ENCODE measurements around the gene THSD1.
A peak's percentile ranks its signal among the peaks of the same experiment; 100 is the strongest.

The THSD1 gene

GRCh38 chr13:52405767-52406494, at the start of gene THSD1:
Gene THSD1 (minus strand): TSS chr13:52406172. CDS start chr13:52402600, 3,572 bp downstream.
- Mint-ChIP-seq H3K36me3 (ENCODE audit: low read depth) (peaks cover 6% of the 10 kb centered on the region), H3K4me3 (peak within 1 kb of the TSS; percentile 74), H3K4me1 (ENCODE audit: low read depth) (peaks cover 11% of the 10 kb centered on the region), H3K27me3 (ENCODE audit: low read depth) (peaks cover 26% of the 10 kb centered on the region), H3K27ac (no peak within 1 kb of the TSS), H3K9me3 (no peaks in the 10 kb centered on the region)
- no peak for DNase-seq (ENCODE audit: low spot score)

GRCh38 chr13:52455677-52456041, 49.7 kb upstream of the THSD1 start:
- peaks cover 45% of the 10 kb centered on the region for H3K4me1 Mint-ChIP-seq (ENCODE audit: low read depth)
- no peaks in the 10 kb centered on the region for H3K27me3 Mint-ChIP-seq (ENCODE audit: low read depth)
- peak overlapping the region; percentile 96 for H3K4me3 Mint-ChIP-seq
- DNase-seq (ENCODE audit: low spot score): peak; percentile 78
- no peaks in the 10 kb centered on the region for H3K9me3 Mint-ChIP-seq
- peaks cover 28% of the 10 kb centered on the region for H3K36me3 Mint-ChIP-seq (ENCODE audit: low read depth)
- H3K27ac Mint-ChIP-seq: peak overlapping the region; percentile 95

GRCh38 chr13:52454820-52455676, 49.1 kb upstream of the THSD1 start, which contains the start of gene CKAP2:
Gene CKAP2 (plus strand): TSS chr13:52455478. CDS start chr13:52455557, 79 bp downstream.
- Mint-ChIP-seq H3K4me1 (ENCODE audit: low read depth) (peaks cover 42% of the 10 kb centered on the region), H3K27ac (peak within 1 kb of the TSS; percentile 95), H3K36me3 (ENCODE audit: low read depth) (peaks cover 24% of the 10 kb centered on the region), H3K4me3 (peak within 1 kb of the TSS; percentile 96), H3K9me3 (no peaks in the 10 kb centered on the region), H3K27me3 (ENCODE audit: low read depth) (no peaks in the 10 kb centered on the region)
- peak; percentile 94 for DNase-seq (ENCODE audit: low spot score)

GRCh38 chr13:52454459-52454819, 48.5 kb upstream of the THSD1 start:
- H3K9me3 Mint-ChIP-seq: no peaks in the 10 kb centered on the region
- peaks cover 37% of the 10 kb centered on the region for H3K4me1 Mint-ChIP-seq (ENCODE audit: low read depth)
- H3K4me3 Mint-ChIP-seq: peak overlapping the region; percentile 96

GRCh38 chr13:52452470-52452869, 46.5 kb upstream of the THSD1 start:
- no peak overlapping the region for H3K4me3 Mint-ChIP-seq
- no peak overlapping the region for H3K27ac Mint-ChIP-seq
- peaks cover 40% of the 10 kb centered on the region for H3K4me1 Mint-ChIP-seq (ENCODE audit: low read depth)
- no peak for DNase-seq (ENCODE audit: low spot score)
- no peaks in the 10 kb centered on the region for H3K27me3 Mint-ChIP-seq (ENCODE audit: low read depth)
- H3K9me3 Mint-ChIP-seq: no peaks in the 10 kb centered on the region
- peaks cover 14% of the 10 kb centered on the region for H3K36me3 Mint-ChIP-seq (ENCODE audit: low read depth)

More at GRCh38 chr13:52454459-52454819, 48.5 kb upstream of the THSD1 start:
- Mint-ChIP-seq H3K27ac (peak overlapping the region; percentile 95), H3K27me3 (ENCODE audit: low read depth) (no peaks in the 10 kb centered on the region), H3K36me3 (ENCODE audit: low read depth) (peaks cover 21% of the 10 kb centered on the region)
- DNase-seq (ENCODE audit: low spot score): peak; percentile 20

- no peak for DNase-seq (ENCODE audit: low spot score)
- H3K4me1 Mint-ChIP-seq (ENCODE audit: low read depth): peaks cover 33% of the 10 kb centered on the region
- H3K36me3 Mint-ChIP-seq (ENCODE audit: low read depth): peaks cover 9% of the 10 kb centered on the region
- H3K27ac Mint-ChIP-seq: peak overlapping the region; percentile 60
- H3K4me3 Mint-ChIP-seq: peak overlapping the region; percentile 83
- H3K9me3 Mint-ChIP-seq: no peaks in the 10 kb centered on the region
- H3K27me3 Mint-ChIP-seq (ENCODE audit: low read depth): no peaks in the 10 kb centered on the region
Measured at GRCh38 chr13:52451135-52451804, 45.3 kb upstream of the THSD1 start.

- no peak for DNase-seq (ENCODE audit: low spot score)
- Mint-ChIP-seq H3K4me1 (ENCODE audit: low read depth) (peaks cover 29% of the 10 kb centered on the region), H3K36me3 (ENCODE audit: low read depth) (peaks cover 6% of the 10 kb centered on the region), H3K4me3 (peak overlapping the region; percentile 83), H3K27ac (peak overlapping the region; percentile 89), H3K27me3 (ENCODE audit: low read depth) (no peaks in the 10 kb centered on the region), H3K9me3 (no peaks in the 10 kb centered on the region)
Measured at GRCh38 chr13:52450793-52451116, 44.8 kb upstream of the THSD1 start.

GRCh38 chr13:52450012-52450792, 44.2 kb upstream of the THSD1 start, which contains the start of gene VPS36:
Gene VPS36 (minus strand): TSS chr13:52450634. CDS start chr13:52450594, 40 bp downstream.
- H3K4me1 Mint-ChIP-seq (ENCODE audit: low read depth): peaks cover 29% of the 10 kb centered on the region
- no peaks in the 10 kb centered on the region for H3K27me3 Mint-ChIP-seq (ENCODE audit: low read depth)
- peak within 1 kb of the TSS; percentile 92 for H3K27ac Mint-ChIP-seq
- peak within 1 kb of the TSS; percentile 91 for H3K4me3 Mint-ChIP-seq
- H3K36me3 Mint-ChIP-seq (ENCODE audit: low read depth): peaks cover 7% of the 10 kb centered on the region
- no peaks in the 10 kb centered on the region for H3K9me3 Mint-ChIP-seq
- DNase-seq (ENCODE audit: low spot score): peak; percentile 95

GRCh38 chr13:52449331-52450011, 43.5 kb upstream of the THSD1 start:
- H3K27ac Mint-ChIP-seq: peak overlapping the region; percentile 92
- H3K9me3 Mint-ChIP-seq: no peaks in the 10 kb centered on the region

GRCh38 chr13:52447815-52448552, 42.0 kb upstream of the THSD1 start:
- Mint-ChIP-seq H3K9me3 (no peaks in the 10 kb centered on the region), H3K4me3 (peak overlapping the region; percentile 24), H3K36me3 (ENCODE audit: low read depth) (peaks cover 19% of the 10 kb centered on the region), H3K27ac (no peak overlapping the region), H3K4me1 (ENCODE audit: low read depth) (peaks cover 20% of the 10 kb centered on the region), H3K27me3 (ENCODE audit: low read depth) (no peaks in the 10 kb centered on the region)
- DNase-seq (ENCODE audit: low spot score): no peak

More at GRCh38 chr13:52449331-52450011, 43.5 kb upstream of the THSD1 start:
- no peaks in the 10 kb centered on the region for H3K27me3 Mint-ChIP-seq (ENCODE audit: low read depth)
- H3K36me3 Mint-ChIP-seq (ENCODE audit: low read depth): peaks cover 14% of the 10 kb centered on the region
- H3K4me1 Mint-ChIP-seq (ENCODE audit: low read depth): peaks cover 29% of the 10 kb centered on the region
- DNase-seq (ENCODE audit: low spot score): no peak
- H3K4me3 Mint-ChIP-seq: peak overlapping the region; percentile 91

- Mint-ChIP-seq H3K4me1 (ENCODE audit: low read depth) (peaks cover 21% of the 10 kb centered on the region), H3K27me3 (ENCODE audit: low read depth) (no peaks in the 10 kb centered on the region), H3K4me3 (no peak overlapping the region), H3K36me3 (ENCODE audit: low read depth) (peaks cover 19% of the 10 kb centered on the region), H3K9me3 (no peaks in the 10 kb centered on the region), H3K27ac (no peak overlapping the region)
- DNase-seq (ENCODE audit: low spot score): no peak
Measured at GRCh38 chr13:52447354-52447753, 41.4 kb upstream of the THSD1 start.

GRCh38 chr13:52446265-52446664, 40.3 kb upstream of the THSD1 start:
- peaks cover 18% of the 10 kb centered on the region for H3K4me1 Mint-ChIP-seq (ENCODE audit: low read depth)
- no peaks in the 10 kb centered on the region for H3K27me3 Mint-ChIP-seq (ENCODE audit: low read depth)
- H3K27ac Mint-ChIP-seq: no peak overlapping the region
- no peak for DNase-seq (ENCODE audit: low spot score)
- H3K4me3 Mint-ChIP-seq: no peak overlapping the region
- H3K36me3 Mint-ChIP-seq (ENCODE audit: low read depth): peaks cover 19% of the 10 kb centered on the region
- no peaks in the 10 kb centered on the region for H3K9me3 Mint-ChIP-seq
